GM19372 (cell line): ENCODE measurements around the gene HKDC1.
"Not testable (repeated sequence)": the region's sequence is repeated elsewhere in the genome, so short reads cannot be mapped to it uniquely, and the experiment has no call there.

Experiments used
- ATAC-seq: cut with Tn5 transposase; IDR thresholded peaks from one replicate; pipeline ENCODE4 v1.9.1; 2021; ENCODE audit warnings: mild to moderate bottlenecking, low read depth, moderate library complexity; ENCODE audit not compliant: unreplicated experiment

Gene HKDC1

GRCh38 chr10:69276503-69276902 is 56.4 kb downstream of the HKDC1 start:
- no peak for ATAC-seq

DNA sequence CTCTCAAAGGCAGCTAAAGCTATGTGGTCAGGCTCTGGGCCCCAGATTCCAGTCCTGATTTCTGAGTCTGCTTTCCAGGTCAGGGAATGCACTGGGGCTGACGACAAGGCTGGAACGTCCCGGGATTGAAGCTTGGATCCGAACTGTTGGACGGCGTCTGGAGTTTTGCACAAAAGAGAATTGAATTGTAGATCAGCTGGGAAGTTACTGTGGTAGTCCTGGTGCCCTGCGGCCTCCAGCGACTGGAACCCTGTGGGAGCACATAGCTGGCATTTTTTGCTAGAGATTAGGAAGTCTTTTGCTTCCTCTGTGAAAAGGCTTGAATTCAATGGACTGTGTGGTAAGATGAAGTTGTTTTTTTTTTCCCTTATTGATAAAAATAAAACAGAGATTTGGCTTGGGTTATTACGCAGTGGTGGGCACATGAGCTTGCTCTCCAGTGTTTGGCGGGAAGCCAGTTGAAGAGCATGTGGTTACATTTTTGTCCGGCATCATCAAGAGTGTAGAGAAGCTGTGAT is 58.4 kb downstream of the HKDC1 start, which contains the start of gene HK1:
Gene HK1 (plus strand): TSS at position 51 of the 518 bp plus-strand sequence.
- no peak for ATAC-seq

GRCh38 chr10:69279110-69279509 is 59.0 kb downstream of the HKDC1 start:
- no peak for ATAC-seq

GRCh38 chr10:69281507-69282413 is 61.6 kb downstream of the HKDC1 start:
- ATAC-seq = no peak

- ATAC-seq = not testable (repeated sequence)
Measured at GRCh38 chr10:69284402-69284801, 64.3 kb downstream of the HKDC1 start.

DNA sequence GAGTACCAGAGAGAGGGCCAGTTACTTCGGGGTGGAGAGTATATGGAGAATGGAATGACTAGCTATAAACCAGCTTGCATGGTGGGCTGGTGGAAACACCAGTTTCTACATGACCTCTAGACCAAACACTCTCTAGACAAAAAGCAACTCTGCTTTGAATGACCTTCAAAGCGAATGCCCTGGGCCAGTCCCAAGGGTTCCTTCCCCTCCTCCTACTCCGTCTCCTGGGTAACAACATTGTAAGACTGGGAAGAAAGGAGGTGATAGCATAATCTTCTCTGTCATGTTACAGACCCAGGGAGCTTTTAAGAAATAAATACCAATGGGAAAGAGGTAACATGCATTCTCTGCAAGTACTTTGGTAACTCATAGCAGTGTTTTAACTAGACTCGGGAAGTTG is 65.6 kb downstream of the HKDC1 start:
- ATAC-seq = no peak

DNA sequence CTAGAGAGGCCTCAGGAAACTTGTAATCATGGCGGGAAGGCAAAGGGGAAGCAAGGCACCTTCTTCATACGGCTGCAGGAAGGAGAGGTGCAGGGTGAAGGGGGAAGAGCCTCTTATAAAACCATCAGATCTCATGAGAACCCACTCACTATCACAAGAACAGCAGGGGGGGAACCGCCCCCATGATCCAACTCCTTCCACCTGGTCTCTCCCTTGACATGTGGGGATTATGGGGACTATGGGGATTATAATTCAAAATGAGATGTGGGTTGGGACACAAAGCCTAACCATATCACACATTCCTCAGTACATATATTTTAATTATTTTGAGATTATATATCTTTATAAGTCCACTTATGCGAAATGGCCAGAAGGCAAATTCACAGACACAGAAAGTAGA is 67.0 kb downstream of the HKDC1 start:
- no peak for ATAC-seq

DNA sequence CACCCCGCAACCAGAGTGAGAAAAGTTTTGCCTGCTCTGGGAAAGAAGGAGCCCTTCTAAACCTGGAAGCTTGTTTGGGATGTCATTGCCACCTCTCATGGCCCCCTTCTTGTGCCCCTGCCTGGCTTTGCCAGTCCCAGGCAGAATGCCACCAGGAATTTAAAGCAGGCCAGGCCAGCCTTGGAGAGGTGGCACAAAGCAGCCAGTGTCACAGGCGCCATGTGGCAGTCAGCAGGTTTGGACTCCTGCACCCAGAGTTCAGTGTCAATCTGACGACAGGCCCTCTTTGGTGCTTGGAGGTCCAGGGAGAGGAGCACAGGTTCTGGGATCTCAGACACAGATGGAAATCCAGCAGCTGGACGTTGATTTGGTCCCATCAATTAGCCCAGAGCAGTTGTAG is 70.9 kb downstream of the HKDC1 start:
- ATAC-seq = no peak

DNA sequence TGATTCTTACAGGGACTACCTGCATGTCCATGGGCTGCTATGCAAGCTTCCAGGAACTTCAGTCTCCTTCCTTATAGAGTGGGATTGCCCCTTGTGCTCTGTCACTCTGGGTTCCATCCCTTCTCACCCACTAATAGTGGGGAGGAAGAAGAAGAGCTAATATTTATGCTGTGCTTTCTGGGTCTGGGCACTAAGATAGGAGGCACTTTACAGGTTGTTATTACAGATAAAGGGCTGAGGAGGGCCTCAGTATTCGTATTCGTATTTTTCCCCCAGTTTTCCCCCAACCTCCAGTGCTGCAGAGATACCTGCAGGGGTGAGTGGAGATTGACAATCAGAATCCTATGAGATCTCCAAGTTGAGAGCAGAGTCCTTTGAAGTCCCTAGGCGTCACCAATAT is 72.3 kb downstream of the HKDC1 start:
- no peak for ATAC-seq

GRCh38 chr10:69295027-69295636 is 75.0 kb downstream of the HKDC1 start:
- no peak for ATAC-seq

DNA sequence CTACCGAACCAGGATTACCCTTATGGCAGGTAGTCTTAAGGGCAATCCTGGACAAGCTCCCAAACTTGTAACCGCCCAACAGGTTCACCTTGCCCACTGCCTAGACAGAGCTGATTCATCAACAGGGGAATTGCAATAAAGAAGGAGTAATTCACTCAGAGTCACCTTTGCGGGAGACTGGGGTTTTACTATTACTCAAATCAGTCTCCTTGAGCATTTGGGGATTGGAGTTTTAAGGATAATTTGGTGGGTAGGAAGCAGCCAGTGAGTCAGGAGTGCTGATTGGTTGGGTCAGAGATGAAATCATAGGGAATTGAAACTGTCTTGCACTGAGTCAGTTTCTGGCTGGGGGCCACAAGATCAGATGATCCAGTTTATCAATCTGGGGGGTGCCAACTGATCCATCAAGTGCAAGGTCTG is 83.5 kb downstream of the HKDC1 start:
- no peak for ATAC-seq

GRCh38 chr10:69306421-69306820 is 86.3 kb downstream of the HKDC1 start:
- ATAC-seq = no peak

DNA sequence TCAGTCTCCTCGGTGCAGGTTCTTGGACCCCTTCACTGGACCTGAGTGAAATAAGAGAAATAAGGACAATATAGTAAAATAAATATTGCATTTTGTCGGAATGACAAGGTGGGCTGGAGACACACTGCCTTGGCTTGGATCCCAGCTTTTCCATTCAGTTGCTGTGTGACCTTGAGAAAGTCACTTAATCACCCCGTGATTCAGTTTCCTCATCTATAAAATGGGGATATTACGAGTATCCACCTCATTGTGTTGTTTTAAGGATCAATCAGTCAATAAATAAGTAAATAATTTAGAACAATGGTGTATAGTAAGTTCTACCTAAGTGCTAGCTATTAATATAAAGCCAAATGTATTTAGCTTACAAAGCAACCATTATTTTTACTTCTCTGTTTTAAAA is 87.3 kb downstream of the HKDC1 start:
- no peak for ATAC-seq

- ATAC-seq = not testable (repeated sequence)
Measured at GRCh38 chr10:69308304-69308703, 88.2 kb downstream of the HKDC1 start.

- no peak for ATAC-seq
Measured at GRCh38 chr10:69311309-69311708, 91.2 kb downstream of the HKDC1 start.

DNA sequence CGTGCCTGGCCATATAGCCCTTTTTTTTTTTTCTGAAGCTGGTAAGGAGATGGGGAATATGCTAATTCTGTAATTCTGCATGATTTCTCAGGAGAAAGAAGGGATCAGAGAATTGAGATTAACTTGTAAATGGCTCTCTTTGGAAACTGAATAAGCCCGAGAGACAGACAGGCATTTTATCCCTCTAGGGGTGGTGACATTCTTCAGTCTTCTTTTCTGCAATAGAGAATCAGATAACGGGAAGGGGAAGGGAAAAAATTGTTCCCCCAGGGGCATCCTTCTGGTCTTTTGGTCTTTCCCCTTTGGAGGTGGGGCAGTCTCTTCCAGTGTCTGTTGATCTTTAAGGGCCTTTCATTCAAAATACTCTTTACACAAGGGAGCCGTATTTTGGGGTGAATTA is 92.4 kb downstream of the HKDC1 start:
- ATAC-seq = no peak

DNA sequence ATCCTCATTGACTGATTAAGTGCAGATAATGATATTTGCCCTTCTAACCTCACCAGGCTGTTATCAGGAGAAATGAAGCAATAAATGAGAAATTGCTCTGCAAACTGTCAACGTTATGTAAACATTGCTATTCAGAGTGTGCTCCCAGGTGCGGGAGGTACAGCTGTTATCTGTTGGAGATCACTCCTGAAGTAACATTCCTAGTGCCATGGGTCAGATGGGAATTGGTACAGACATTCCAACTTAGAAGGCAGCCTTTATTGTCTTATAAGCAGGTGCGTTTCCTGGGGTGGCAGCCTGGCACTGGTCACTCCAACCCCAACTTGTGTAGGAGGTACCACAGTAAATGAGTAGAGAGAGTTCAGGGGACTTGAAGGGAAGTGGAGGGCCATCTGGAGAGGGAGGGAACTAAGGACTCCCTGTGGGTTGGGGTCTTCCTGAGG is 95.0 kb downstream of the HKDC1 start:
- no peak for ATAC-seq

GRCh38 chr10:69315610-69316312 is 95.6 kb downstream of the HKDC1 start:
- ATAC-seq = no peak

- no peak for ATAC-seq
Measured at GRCh38 chr10:69316313-69317059, 96.4 kb downstream of the HKDC1 start.
